Activated CD4-positive, alpha-beta T cell treated with anti-CD3 and anti-CD28 coated beads for 24 hours (primary cell): ENCODE data around the gene FGGY.
"Not testable (repeated sequence)": the region's sequence is repeated elsewhere in the genome, so short reads cannot be mapped to it uniquely, and the experiment has no call there.

Experiments used
- DNase-seq, 2 donors: peaks; one replicate each; pipeline ENCODE4 v3.0.0-alpha.2; 2020; ENCODE audit warnings: low read depth in 2 of 2

The FGGY gene

GRCh38 chr1:59638231-59638711 lies 341.4 kb downstream of the FGGY start:
- no peak for DNase-seq

GRCh38 chr1:59639266-59639665 lies 342.4 kb downstream of the FGGY start:
- no peak for DNase-seq

GRCh38 chr1:59640851-59641250 lies 344.0 kb downstream of the FGGY start:
- DNase-seq, result no peak

GRCh38 chr1:59641836-59642235 lies 344.9 kb downstream of the FGGY start:
- no peak for DNase-seq

- DNase-seq, result no peak
Measured at GRCh38 chr1:59643526-59643925, 346.6 kb downstream of the FGGY start.

- DNase-seq, result no peak
Measured at GRCh38 chr1:59645893-59646292, 349.0 kb downstream of the FGGY start.

- not testable (repeated sequence) for DNase-seq
Measured at GRCh38 chr1:59653142-59653958, 356.5 kb downstream of the FGGY start.

GRCh38 chr1:59653968-59654367 lies 357.1 kb downstream of the FGGY start:
- DNase-seq, result no peak

- DNase-seq, result no peak
Measured at GRCh38 chr1:59657873-59658465, 361.1 kb downstream of the FGGY start.

GRCh38 chr1:59664166-59664565 lies 367.3 kb downstream of the FGGY start:
- DNase-seq, result no peak

- no peak for DNase-seq
Measured at GRCh38 chr1:59666106-59666505, 369.2 kb downstream of the FGGY start.

- no peak for DNase-seq
Measured at GRCh38 chr1:59667020-59667419, 370.1 kb downstream of the FGGY start.

- no peak for DNase-seq
Measured at GRCh38 chr1:59669752-59670312, 372.9 kb downstream of the FGGY start.

GRCh38 chr1:59670662-59671061 lies 373.8 kb downstream of the FGGY start:
- DNase-seq, result no peak

GRCh38 chr1:59671066-59671952 lies 374.4 kb downstream of the FGGY start:
- no peak for DNase-seq

GRCh38 chr1:59671953-59672305 lies 375.0 kb downstream of the FGGY start:
- no peak for DNase-seq

GRCh38 chr1:59672851-59673572 lies 376.1 kb downstream of the FGGY start:
- DNase-seq, result no peak

- no peak for DNase-seq
Measured at GRCh38 chr1:59673573-59674450, 376.9 kb downstream of the FGGY start.

GRCh38 chr1:59674595-59674994 lies 377.7 kb downstream of the FGGY start:
- no peak for DNase-seq

- no peak for DNase-seq
Measured at GRCh38 chr1:59675936-59676335, 379.0 kb downstream of the FGGY start.
